HCT116 (cell line): Measurements from ENCODE around the gene ANKRD63.

Experiments
- ATF3 ChIP-seq: IDR thresholded peaks from 2 replicates; pipeline ENCODE4 v1.6.1; 2012
- CEBPB ChIP-seq: IDR thresholded peaks from 2 replicates; pipeline ENCODE4 v1.6.1; 2012; ENCODE audit warnings: low read depth
- CTCF ChIP-seq, 3 experiments: fragments of 200-600 bp in 1 of 3; sonication (generic) in 1 of 3; IDR thresholded peaks in 2 of 3; conservative IDR thresholded peaks in 1 of 3; 2 replicates each; pipeline ENCODE4 v1.5.1; 2012 to 2017; ENCODE audit warnings: low read depth in 2 of 3, low read length in 2 of 3, antibody characterized with exemption in 1 of 3, borderline replicate concordance in 1 of 3, control low read depth in 1 of 3, mild to moderate bottlenecking in 1 of 3, mixed read lengths in 1 of 3, mixed run types in 1 of 3, moderate library complexity in 1 of 3; ENCODE audit not compliant: insufficient read depth in 1 of 3
- EGR1 ChIP-seq: IDR thresholded peaks from 2 replicates; pipeline ENCODE4 v1.6.1; 2012; ENCODE audit warnings: low read depth
- EZH2 ChIP-seq: fragments of 200-600 bp; sonication (generic); IDR thresholded peaks from 2 replicates; pipeline ENCODE4 v1.6.1; 2017; ENCODE audit warnings: antibody characterized with exemption, mixed run types
- MAX ChIP-seq: IDR thresholded peaks from 2 replicates; pipeline ENCODE4 v1.6.1; 2012
- POLR2A ChIP-seq: IDR thresholded peaks from 2 replicates; pipeline ENCODE4 v1.7.0; 2011; ENCODE audit warnings: borderline replicate concordance; ENCODE audit not compliant: insufficient read depth, insufficient read length; ENCODE audit errors: extremely low read depth
- POLR2AphosphoS5 ChIP-seq: IDR thresholded peaks from 2 replicates; pipeline ENCODE4 v1.6.1; 2011; ENCODE audit warnings: mild to moderate bottlenecking, low read depth, low read length, moderate library complexity
- REST ChIP-seq: IDR thresholded peaks from 2 replicates; pipeline ENCODE4 v1.6.1; 2012; ENCODE audit warnings: low read depth
- SIN3A ChIP-seq: IDR thresholded peaks from 2 replicates; pipeline ENCODE4 v1.6.1; 2012; ENCODE audit warnings: low read depth
- TCF7L2 ChIP-seq: IDR thresholded peaks from 2 replicates; pipeline ENCODE4 v1.7.0; 2011; ENCODE audit warnings: borderline replicate concordance, inconsistent platforms; ENCODE audit not compliant: insufficient read depth, insufficient read length; ENCODE audit errors: extremely low read depth
- ZBTB33 ChIP-seq: IDR thresholded peaks from 2 replicates; pipeline ENCODE4 v1.6.1; 2011; ENCODE audit warnings: mild to moderate bottlenecking, low read length, moderate library complexity; ENCODE audit not compliant: insufficient replicate concordance; ENCODE audit errors: extremely low read depth
- ZNF274 ChIP-seq: fragments of 200-500 bp; sonication (Bioruptor generic); IDR thresholded peaks from 2 replicates; pipeline ENCODE4 v1.6.1; 2014; ENCODE audit warnings: mild to moderate bottlenecking, low read depth, low read length, inconsistent platforms

- TF ChIP-seq TCF7L2 (no peak), CTCF (IDR thresholded peaks at IDR 0.05 in 2 of 3, conservative IDR thresholded peaks at IDR 0.05 in 1 of 3; ENCODE audit: borderline replicate concordance in 1 of 3, insufficient read depth in 1 of 3, low read depth in 2 of 3, low read length in 2 of 3) (no peak), REST (no peak), SIN3A (no peak), POLR2A (no peak), EZH2 (no peak), ZBTB33 (no peak), CEBPB (no peak), MAX (no peak), EGR1 (no peak), POLR2AphosphoS5 (no peak), ZNF274 (no peak), ATF3 (no peak)
These were observed 27.8 kb downstream of the ANKRD63 start for GRCh38 chr15:40255033-40255432.
